ENCODE data around the gene USE1.

USE1 gene

GRCh38 chr19:17235971-17236777, 21.0 kb downstream of the USE1 start:
- no peak for DNase-seq (ENCODE audit: low read depth)

- DNase-seq (ENCODE audit: low read depth), result no peak
Measured at GRCh38 chr19:17236811-17237543, 21.8 kb downstream of the USE1 start.

DNA sequence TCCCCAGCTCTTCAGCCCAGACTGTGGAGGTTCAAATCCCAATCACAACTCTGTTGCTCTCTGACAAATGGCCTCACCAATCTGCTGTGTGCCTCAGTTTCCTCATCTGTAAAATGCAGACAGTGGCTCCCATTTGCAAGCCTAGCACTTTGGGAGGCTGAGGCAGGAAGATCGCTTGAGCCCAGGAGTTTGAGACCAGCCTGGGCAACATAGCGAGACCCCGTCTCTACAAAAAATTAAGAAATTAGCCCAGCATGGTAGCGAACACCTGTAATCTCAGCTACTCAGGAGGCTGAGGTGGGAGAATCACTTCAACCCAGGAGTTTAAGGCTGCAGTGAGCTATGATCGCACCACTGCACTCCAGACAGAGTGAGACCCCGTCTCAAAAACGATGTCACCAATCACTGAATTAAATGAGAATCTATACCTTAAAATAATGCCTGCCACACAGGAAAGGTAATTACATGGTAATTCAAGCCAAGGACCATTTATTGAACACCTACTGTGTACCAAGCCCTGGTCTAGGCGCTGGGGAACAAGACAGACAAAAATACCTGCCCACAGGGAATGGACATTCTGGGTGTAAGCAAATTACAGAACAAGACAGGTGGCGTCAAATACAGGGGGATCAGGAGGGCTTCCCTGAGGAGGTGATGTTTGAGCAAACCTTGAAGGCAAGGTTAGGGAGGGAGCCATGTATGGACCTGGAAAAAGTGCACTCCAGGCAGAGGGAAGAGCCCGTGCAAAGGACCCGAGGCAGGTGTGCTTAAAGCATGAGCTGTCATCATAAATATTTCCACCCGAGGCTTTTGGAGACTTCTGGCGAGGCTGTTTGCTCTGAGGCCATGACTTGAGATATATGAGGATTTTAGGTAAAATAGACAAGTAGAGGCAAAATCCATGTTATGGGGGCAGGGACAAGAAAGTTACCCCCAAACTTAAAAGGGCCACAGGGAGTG, 22.9 kb downstream of the USE1 start:
- DNase-seq (ENCODE audit: low read depth), result no peak

- DNase-seq (ENCODE audit: low read depth), result no peak
Measured at GRCh38 chr19:17240062-17240752, 25.1 kb downstream of the USE1 start.

DNA sequence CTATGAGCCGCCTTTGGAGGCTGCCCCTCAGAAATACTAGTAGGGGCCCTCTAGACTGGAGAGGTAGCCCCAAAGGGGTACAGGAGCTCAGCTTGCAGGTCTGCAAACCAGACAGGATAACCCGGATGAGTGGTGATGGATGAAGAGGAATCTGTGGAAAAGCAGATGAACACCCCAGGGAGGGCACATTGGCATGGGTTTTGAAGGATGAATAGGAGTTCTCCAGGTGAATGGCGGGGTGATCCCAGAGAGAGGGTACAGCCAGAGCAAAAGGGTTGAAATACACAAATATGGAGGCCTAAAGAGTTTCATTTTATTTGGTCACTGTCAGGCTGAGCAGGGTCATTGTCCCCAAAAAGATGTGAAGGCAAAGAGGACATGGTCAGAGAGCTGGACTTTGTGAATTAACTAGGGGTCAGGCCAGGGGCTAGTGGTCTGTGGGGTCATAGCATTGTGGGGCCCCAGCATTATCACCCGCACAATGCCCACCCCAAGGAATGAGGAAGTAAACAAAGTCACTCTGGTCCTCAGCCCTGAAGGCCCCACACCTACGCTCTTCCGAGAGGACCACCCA, 25.8 kb downstream of the USE1 start:
- DNase-seq (ENCODE audit: low read depth), result no peak

DNA sequence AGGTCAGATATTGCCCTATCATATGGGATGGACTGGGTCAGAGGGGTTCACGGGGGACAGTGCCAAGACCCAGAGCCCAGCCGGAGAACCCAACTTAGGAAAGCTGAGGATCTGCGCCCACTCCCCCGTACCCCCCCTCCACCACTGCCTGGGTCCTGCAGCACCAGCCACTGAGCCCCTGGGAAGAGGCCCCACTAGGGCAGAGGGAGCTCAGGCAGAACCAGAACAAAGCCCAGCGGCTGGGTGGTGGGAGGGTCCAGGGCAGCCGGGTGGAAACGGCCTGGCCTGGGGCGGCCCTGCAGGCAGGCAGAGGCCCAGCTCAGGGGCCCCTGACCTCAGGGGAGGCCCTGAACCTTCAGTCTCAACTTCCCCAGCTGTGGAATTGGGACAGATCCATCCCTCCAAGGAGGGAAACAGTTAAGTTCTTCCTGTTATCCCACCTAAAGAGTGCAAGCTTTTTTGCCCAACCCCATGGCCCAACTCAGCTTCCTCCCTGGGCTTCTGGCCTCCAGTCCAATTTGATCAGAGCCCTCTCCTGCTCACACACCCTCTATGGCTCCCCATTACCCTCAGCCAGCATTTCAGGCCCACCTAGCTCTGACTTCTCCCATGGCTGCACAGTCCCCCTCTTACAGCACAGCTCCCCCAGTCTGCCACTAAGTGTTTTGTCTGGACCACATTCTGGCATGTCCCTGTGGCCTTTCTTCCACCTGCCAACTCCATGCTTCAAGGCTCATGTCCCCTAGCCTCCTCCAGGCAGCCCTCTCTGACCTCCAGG, 27.5 kb downstream of the USE1 start:
- DNase-seq (ENCODE audit: low read depth), result no peak

DNA sequence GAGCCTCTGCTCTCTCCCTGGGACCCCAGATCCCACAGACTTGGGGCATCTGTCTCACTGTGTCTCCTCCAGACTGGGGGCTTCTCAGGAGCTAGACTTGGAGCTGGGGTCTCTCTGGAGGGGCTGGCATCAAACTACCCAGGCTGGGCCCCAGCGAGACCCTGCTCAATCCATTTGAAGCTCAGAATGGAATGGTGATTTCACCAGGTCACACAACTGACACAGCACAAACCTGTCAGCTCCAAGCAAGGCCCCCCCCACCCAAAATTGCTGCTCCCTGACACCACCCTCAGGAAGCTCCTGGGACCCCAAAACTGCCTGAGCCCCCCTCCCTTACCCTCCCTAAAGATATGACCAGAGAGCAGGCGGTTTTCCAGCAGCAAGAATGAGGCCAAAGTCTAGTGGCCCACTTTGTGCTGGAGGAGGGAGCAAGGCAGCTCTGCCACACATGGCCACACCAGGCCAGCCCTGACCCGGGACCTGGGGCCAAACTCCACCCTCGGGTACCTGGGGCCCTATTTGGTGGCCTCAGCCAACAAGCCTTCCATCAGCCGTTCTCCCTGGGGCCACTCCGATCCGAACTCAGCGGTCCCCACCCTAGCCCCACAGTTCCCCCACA, 28.2 kb downstream of the USE1 start:
- no peak for DNase-seq (ENCODE audit: low read depth)

GRCh38 chr19:17243830-17244617, 28.9 kb downstream of the USE1 start:
- DNase-seq (ENCODE audit: low read depth), result no peak

DNA sequence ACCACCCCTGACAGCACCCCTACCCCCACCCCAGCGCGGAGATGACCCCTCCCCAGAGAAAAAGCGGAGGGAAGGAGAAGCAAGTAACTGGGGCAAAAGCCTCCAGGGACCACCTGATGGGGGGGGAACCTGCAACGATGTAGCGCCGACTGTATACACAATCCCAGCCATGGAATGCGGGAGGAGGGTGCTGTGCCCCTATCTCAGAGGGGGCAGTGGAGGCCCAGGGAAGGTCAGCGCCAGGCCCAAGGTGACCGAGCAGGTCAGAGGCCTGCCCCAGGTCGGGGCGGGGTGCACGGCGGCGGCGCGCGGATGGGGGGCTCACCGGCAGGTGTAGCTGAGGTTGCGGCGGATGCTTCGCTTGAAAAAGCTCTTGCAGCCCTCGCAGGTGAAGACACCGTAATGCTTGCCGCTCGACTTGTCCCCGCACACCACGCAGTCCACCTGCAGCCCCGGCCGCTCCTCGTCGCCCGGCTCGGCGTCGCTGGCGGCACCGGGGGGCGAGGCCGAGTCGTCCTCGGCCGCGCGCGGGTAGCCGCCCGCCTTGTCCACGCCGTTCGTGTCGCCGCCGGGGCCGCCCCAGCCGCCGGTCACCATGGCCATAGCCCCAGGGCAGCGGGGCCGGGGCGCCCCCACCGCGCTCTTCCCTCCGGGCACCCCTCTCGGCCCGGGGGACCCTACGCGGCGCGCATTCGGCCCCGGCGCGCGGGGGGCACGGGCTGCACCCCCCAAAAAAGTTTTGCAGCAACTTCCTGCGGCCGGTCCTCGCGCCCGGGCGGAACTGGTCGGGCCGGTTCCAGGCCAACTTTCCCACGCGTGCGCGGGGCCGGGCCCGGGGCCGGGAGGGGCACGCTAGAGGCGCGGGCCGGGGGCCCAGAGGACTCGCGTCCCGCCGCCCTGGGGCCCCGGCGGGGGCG, 29.7 kb downstream of the USE1 start:
- DNase-seq (ENCODE audit: low read depth), result no peak

- no peak for DNase-seq (ENCODE audit: low read depth)
Measured at GRCh38 chr19:17245535-17245984, 30.4 kb downstream of the USE1 start, which contains the start of gene NR2F6. Gene NR2F6 (minus strand): TSS chr19:17245919. CDS start chr19:17245220, 699 bp downstream.

DNA sequence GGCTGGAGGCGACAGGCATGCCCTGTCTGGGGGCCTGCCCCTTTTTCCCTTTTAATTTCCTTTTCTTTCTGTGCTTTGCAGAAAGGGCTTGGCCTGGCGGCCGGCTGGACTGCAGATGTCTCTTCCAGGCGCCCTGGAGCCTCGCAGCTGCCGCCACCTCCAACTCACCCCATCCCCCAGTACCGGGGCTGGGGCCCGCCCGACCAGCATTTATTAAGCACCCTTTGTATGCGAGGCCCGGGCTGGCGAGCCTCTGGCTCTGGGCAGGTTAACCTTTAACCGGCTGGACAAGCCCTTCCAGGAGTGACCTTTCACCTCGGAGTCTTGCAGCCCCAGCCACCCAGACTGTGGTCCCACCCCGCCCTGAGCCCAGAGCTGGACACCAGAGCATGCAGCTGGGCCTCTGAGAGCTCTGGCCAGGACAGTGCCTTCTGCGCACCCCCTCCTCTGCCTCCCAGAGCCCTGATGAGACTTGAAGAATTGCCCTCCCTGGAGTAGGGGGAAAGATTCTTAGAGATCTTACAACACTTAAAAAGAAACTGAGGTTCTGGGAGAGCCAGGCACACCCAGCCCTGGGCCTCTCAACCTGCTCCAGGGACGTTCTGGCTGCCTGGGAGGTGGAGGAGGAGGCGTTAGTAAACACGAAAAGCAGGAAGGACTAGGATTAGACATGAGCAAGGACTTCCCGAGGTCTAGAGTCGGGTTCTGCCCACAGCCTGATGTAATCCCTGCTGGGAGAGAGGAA, 31.7 kb downstream of the USE1 start:
- DNase-seq (ENCODE audit: low read depth), result no peak

DNA sequence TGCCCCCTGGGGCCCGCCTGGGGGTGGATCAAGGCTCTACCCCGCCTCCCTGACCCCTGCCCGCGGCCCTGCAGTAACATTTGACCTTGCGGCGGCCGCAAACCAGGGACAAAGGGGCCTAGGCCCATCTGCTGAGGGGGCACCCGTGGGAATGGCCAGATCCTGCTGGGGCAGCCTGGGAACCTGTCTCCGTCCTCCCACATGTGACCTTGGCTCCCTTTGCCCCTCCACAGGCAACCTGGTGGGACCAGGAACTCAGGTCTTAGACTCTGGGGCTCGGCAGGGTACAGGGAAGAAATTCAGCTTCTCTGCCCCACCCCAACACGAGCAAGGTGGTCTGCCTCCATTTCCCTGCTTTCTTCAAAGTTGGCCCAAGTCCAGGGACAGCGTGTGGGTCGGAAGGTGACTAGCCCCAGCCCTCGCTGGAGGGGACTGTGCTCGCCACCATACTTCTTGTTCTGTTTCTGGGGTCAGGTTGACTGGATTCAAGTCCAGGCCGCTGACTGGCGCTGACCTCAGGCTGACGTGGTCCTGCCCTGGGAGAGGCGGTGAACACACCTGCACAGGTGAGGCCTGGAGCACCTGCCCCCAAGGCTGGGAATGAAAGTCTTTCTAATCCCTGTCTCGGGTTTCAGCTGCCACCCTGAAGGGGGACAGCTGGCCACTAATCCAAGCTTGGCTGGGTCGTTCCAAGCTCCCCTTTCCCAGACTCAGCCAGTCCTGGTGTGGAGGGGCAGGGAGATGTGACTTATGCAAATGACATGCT, 33.0 kb downstream of the USE1 start:
- DNase-seq (ENCODE audit: low read depth), result no peak

GRCh38 chr19:17249887-17250548, 34.9 kb downstream of the USE1 start:
- no peak for DNase-seq (ENCODE audit: low read depth)

GRCh38 chr19:17254636-17255035, 39.5 kb downstream of the USE1 start:
- DNase-seq (ENCODE audit: low read depth), result no peak

- no peak for DNase-seq (ENCODE audit: low read depth)
Measured at GRCh38 chr19:17255150-17255621, 40.0 kb downstream of the USE1 start.

GRCh38 chr19:17256130-17256529, 41.0 kb downstream of the USE1 start:
- DNase-seq (ENCODE audit: low read depth), result no peak

All from stimulated activated CD8-positive, alpha-beta memory T cell treated with anti-CD3 and anti-CD28 coated beads, Interleukin-15, amount 100 ng/mL, for 24 hours (primary cell).